SK-N-SH (cell line): ENCODE measurements around the gene ARHGEF39. TPM values are rescaled to one million over a fixed set of nuclear protein-coding genes. Genes with fewer than 3 reads are reported as not detected.

ENCODE experiments used
- CTCF ChIA-PET: fragments of 300-600, 350-600 bp; formaldehyde crosslinking; extraction: SDS; loops from one replicate; lab custom pipeline; 2021; lab: Yijun Ruan, JAX
- POLR2A ChIA-PET: fragments of 350-600 bp; sonication (Branson Sonifier 250); formaldehyde crosslinking; extraction: SDS; loops from one replicate; lab custom pipeline; 2020; ENCODE audit warnings: antibody characterized with exemption, inconsistent platforms; lab: Yijun Ruan, JAX
- DNase-seq: peaks from one replicate; pipeline ENCODE4 v3.0.0; 2012
- H2AFZ ChIP-seq: fragments of 200-600 bp; sonication (generic); 2 replicates; pipeline ENCODE4 v1.8.1; 2016; ENCODE audit warnings: antibody characterized with exemption, mild to moderate bottlenecking, low read depth
- H3F3A ChIP-seq: fragments of 200-600 bp; sonication (generic); replicated peaks from 2 replicates; pipeline ENCODE3; 2016; ENCODE audit warnings: antibody characterized with exemption, mild to moderate bottlenecking; ENCODE audit not compliant: insufficient read depth
- H3K27ac ChIP-seq, 2 experiments: fragments of 200-500 bp in 1 of 2; fragments of 200-600 bp in 1 of 2; sonication (Bioruptor generic) in 1 of 2; sonication (generic), shearing (Covaris generic) in 1 of 2; 2 replicates each; pipeline versions ENCODE4 v1.5.1 to v1.6.1; 2014 to 2016; ENCODE audit warnings: low read depth in 2 of 2, inconsistent platforms in 1 of 2, low read length in 1 of 2, mild to moderate bottlenecking in 1 of 2, mixed read lengths in 1 of 2
- H3K27me3 ChIP-seq: fragments of 200-600 bp; sonication (generic), shearing (Covaris generic); 2 replicates; pipeline ENCODE4 v1.6.1; 2016; ENCODE audit warnings: mixed run types; ENCODE audit not compliant: insufficient read depth
- H3K36me3 ChIP-seq, 2 experiments: fragments of 200-500 bp in 1 of 2; fragments of 200-600 bp in 1 of 2; sonication (Bioruptor generic) in 1 of 2; sonication (generic) in 1 of 2; replicated peaks in 1 of 2; 2 replicates each; pipeline versions ENCODE3 to v1.5.1; 2014 to 2016; ENCODE audit warnings: low read length in 1 of 2, mild to moderate bottlenecking in 1 of 2; ENCODE audit not compliant: insufficient read depth in 2 of 2, control insufficient read depth in 1 of 2
- H3K4me1 ChIP-seq, 2 experiments: fragments of 200-500 bp in 1 of 2; fragments of 200-600 bp in 1 of 2; sonication (Bioruptor generic) in 1 of 2; sonication (generic), shearing (Covaris generic) in 1 of 2; 2 replicates each; pipeline versions ENCODE4 v1.5.1 to v1.6.1; 2014 to 2016; ENCODE audit warnings: low read depth in 1 of 2, low read length in 1 of 2, mixed run types in 1 of 2; ENCODE audit not compliant: insufficient read depth in 2 of 2, control insufficient read depth in 1 of 2
- H3K4me2 ChIP-seq: fragments of 200-600 bp; sonication (generic), shearing (Covaris generic); 2 replicates; pipeline ENCODE4 v1.6.1; 2017; ENCODE audit warnings: mixed run types
- H3K4me3 ChIP-seq, 2 experiments: fragments of 200-500 bp in 1 of 2; fragments of 200-600 bp in 1 of 2; sonication (Bioruptor generic) in 1 of 2; sonication (generic), shearing (Covaris generic) in 1 of 2; 2 replicates each; pipeline versions ENCODE4 v1.5.1 to v1.8.1; 2014 to 2016; ENCODE audit warnings: low read depth in 2 of 2, inconsistent platforms in 1 of 2, low read length in 1 of 2, mild to moderate bottlenecking in 1 of 2, mixed read lengths in 1 of 2, moderate library complexity in 1 of 2
- H3K79me2 ChIP-seq: fragments of 200-600 bp; sonication (generic); 2 replicates; pipeline ENCODE4 v1.8.1; 2017; ENCODE audit warnings: mild to moderate bottlenecking; ENCODE audit not compliant: insufficient read depth
- H3K9ac ChIP-seq: fragments of 200-600 bp; sonication (generic); 2 replicates; pipeline ENCODE4 v1.6.1; 2017; ENCODE audit warnings: mixed run types
- H3K9me2 ChIP-seq: fragments of 200-600 bp; sonication (generic); 2 replicates; pipeline ENCODE4 v1.6.1; 2017; ENCODE audit warnings: mixed run types
- H3K9me3 ChIP-seq: fragments of 200-600 bp; sonication (generic); 2 replicates; pipeline ENCODE4 v1.6.1; 2017; ENCODE audit warnings: mixed run types, mild to moderate bottlenecking, moderate library complexity
- H4K20me1 ChIP-seq: fragments of 200-600 bp; sonication (generic); 2 replicates; pipeline ENCODE4 v1.6.1; 2017; ENCODE audit warnings: mild to moderate bottlenecking, mixed run types; ENCODE audit not compliant: insufficient read depth
- CHD2 ChIP-seq: fragments of 150-350 bp; IDR thresholded peaks from 2 replicates; pipeline ENCODE4 v1.6.1; 2018; ENCODE audit warnings: low read length; ENCODE audit not compliant: partially characterized antibody
- FOXM1 ChIP-seq: IDR thresholded peaks from 2 replicates; pipeline ENCODE4 v1.4.0; 2012; ENCODE audit warnings: low read depth, mild to moderate bottlenecking
- MAX ChIP-seq: IDR thresholded peaks from 2 replicates; pipeline ENCODE4 v1.4.0; 2012; ENCODE audit warnings: low read depth
- MEF2A ChIP-seq: IDR thresholded peaks from 2 replicates; pipeline ENCODE4 v1.4.0; 2012; ENCODE audit warnings: low read depth, borderline replicate concordance
- MXI1 ChIP-seq: IDR thresholded peaks from 2 replicates; pipeline ENCODE4 v1.6.1; 2012; ENCODE audit warnings: mild to moderate bottlenecking, low read depth, low read length, improper control_type of control experiment
- NRF1 ChIP-seq: IDR thresholded peaks from 2 replicates; pipeline ENCODE4 v1.6.1; 2012; ENCODE audit warnings: low read depth, mild to moderate bottlenecking, low read length
- POLR2AphosphoS5 ChIP-seq: IDR thresholded peaks from 2 replicates; pipeline ENCODE4 v1.6.1; 2012; ENCODE audit warnings: low read depth, low read length
- RCOR1 ChIP-seq: fragments of 150-350 bp; IDR thresholded peaks from 2 replicates; pipeline ENCODE4 v1.6.1; 2017; ENCODE audit warnings: antibody characterized with exemption, low read length
- RFX5 ChIP-seq: IDR thresholded peaks from 2 replicates; pipeline ENCODE4 v1.6.1; 2012; ENCODE audit warnings: mild to moderate bottlenecking, improper control_type of control experiment, low read length
- TAF1 ChIP-seq: IDR thresholded peaks from 2 replicates; pipeline ENCODE4 v1.6.1; 2012; ENCODE audit warnings: low read depth, mild to moderate bottlenecking, low read length, moderate library complexity, borderline replicate concordance
- TCF12 ChIP-seq: IDR thresholded peaks from 2 replicates; pipeline ENCODE4 v1.4.0; 2012
- USF1 ChIP-seq: IDR thresholded peaks from 2 replicates; pipeline ENCODE4 v1.4.0; 2012; ENCODE audit warnings: low read depth, borderline replicate concordance
- ZBTB33 ChIP-seq: IDR thresholded peaks from 2 replicates; pipeline ENCODE4 v1.4.0; 2012; ENCODE audit warnings: low read depth, borderline replicate concordance
- WGBS: methylation state at CpG from one replicate; pipeline ENCODE4 v1.1.6; 2017; ENCODE audit warnings: low lambda C conversion rate; 5-methylcytosine and 5-hydroxymethylcytosine counted together
- polyA plus RNA-seq, 3 experiments: library from polyadenylated mRNA; depleted of rRNA; stranded (reverse); fragments of >200 nt; gene quantifications; 2 replicates each; pipeline ENCODE4 v1.2.3, GENCODE V29; 2012

Gene ARHGEF39
- polyA plus RNA-seq, 1 of the 3 experiments (the other 2 are of a cell fraction), result 4.9 TPM

DNA sequence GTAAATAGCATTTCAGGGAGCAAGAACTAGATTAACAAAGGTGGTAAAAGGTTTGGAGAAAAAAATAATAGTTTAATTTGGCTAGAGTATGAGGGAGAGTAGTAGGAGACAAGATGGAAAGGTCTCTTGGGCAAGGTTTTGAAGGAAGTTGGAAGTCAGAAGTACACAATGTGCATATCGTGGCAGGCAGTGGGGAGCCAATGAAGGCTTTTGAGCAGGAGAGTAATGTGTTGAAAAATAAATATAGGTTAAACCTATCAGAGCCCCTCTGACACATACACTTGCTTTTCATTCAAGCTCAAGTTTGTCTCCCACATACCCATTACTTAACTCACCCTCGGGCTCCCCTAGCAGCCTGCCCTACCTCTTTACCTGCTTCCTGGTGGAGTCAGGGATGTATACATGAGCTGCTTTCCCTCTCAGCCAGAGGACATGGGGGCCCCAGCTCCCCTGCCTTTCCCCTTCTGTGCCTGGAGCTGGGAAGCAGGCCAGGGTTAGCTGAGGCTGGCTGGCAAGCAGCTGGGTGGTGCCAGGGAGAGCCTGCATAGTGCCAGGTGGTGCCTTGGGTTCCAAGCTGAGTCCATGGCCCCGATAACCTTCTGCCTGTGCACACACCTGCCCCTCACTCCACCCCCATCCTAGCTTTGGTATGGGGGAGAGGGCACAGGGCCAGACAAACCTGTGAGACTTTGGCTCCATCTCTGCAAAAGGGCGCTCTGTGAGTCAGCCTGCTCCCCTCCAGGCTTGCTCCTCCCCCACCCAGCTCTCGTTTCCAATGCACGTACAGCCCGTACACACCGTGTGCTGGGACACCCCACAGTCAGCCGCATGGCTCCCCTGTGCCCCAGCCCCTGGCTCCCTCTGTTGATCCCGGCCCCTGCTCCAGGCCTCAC is 8.4 kb upstream of the ARHGEF39 start, which contains the start of gene CA9:
Gene CA9 (plus strand): TSS at position 797 of the 893 bp plus-strand sequence. CDS start 32 bp downstream, at position 829.
- no peak for DNase-seq
- Histone ChIP-seq H3K27ac (no peak within 1 kb of the TSS), H3K36me3 (no peaks in the 10 kb centered on the region), H3K9ac (no peak within 1 kb of the TSS), H3K4me2 (0 out of 2 replicates have a peak within 1 kb of the TSS, but pooled peaks have one; percentile 32), H4K20me1 (no peaks in the 10 kb centered on the region), H3K9me2 (no peaks in the 10 kb centered on the region), H3F3A (peaks cover 8% of the 10 kb centered on the region), H3K4me3 (no peak within 1 kb of the TSS), H3K27me3 (no peaks in the 10 kb centered on the region), H3K4me1 (peaks cover 0 to 13% of the 10 kb centered on the region in 2 experiments; a peak in 1 of 4 replicates), H3K79me2 (no peaks in the 10 kb centered on the region), H3K9me3 (no peaks in the 10 kb centered on the region), H2AFZ (no peak within 1 kb of the TSS)
- CTCF ChIA-PET, result interaction anchor here (1.0 to 3.2 kb wide), 4 partner anchors 8 to 55 kb away, joined by 5 to 23 read pairs (median 14); partner anchors contain the start of genes ARHGEF39, CCDC107 and RMRP
- POLR2A ChIA-PET, result interaction anchor here (0.7 kb wide), 1 partner anchor 18 kb away, joined by 4 read pairs; no protein-coding TSS in a partner anchor
- TF ChIP-seq TCF12 (peak; percentile 12; the same call in 1 of the 2 replicates), RFX5 (no peak)
- WGBS, result 89% methylated on average over 5 of the region's 10 CpGs

GRCh38 chr9:35669331-35670145 is 4.5 kb upstream of the ARHGEF39 start:
- Histone ChIP-seq H3F3A (peaks cover 4% of the 10 kb centered on the region), H3K9ac (no peak overlapping the region), H3K9me2 (no peaks in the 10 kb centered on the region), H4K20me1 (no peaks in the 10 kb centered on the region), H3K79me2 (peaks cover 5% of the 10 kb centered on the region; the same call in 1 of the 2 replicates), H3K36me3 (no peaks in the 10 kb centered on the region), H3K4me2 (no peak overlapping the region), H3K4me1 (peaks cover 0 to 9% of the 10 kb centered on the region in 2 experiments; a peak in 1 of 4 replicates), H3K4me3 (no peak overlapping the region), H2AFZ (0 out of 2 replicates have a peak overlapping the region, but pooled peaks have one; percentile 30), H3K9me3 (no peaks in the 10 kb centered on the region), H3K27me3 (no peaks in the 10 kb centered on the region), H3K27ac (peak overlapping the region in 1 of 2 experiments; percentile 48; a peak in 1 of 4 replicates)
- 48% methylated on average over 6 of the region's 6 CpGs for WGBS
- CTCF ChIA-PET, result interaction anchor here (0.7 to 3.2 kb wide), 4 partner anchors 12 to 67 kb away, joined by 3 to 14 read pairs (median 6); partner anchors contain the start of genes CCDC107 and RMRP
- no peak for DNase-seq
- no peak for TF ChIP-seq TCF12
- POLR2A ChIA-PET, result no interaction called here

GRCh38 chr9:35667939-35668338 is 2.9 kb upstream of the ARHGEF39 start:
- no peak overlapping the region for H3K4me3 ChIP-seq
- H2AFZ ChIP-seq, result no peak overlapping the region
- no peak overlapping the region for H3K27ac ChIP-seq
- H3K9me2 ChIP-seq, result no peaks in the 10 kb centered on the region
- peaks cover 9% of the 10 kb centered on the region for H3F3A ChIP-seq
- no peaks in the 10 kb centered on the region for H3K9me3 ChIP-seq
- WGBS, result 92% methylated on average over 3 of the region's 3 CpGs
- CTCF ChIA-PET, result interaction anchor here (1.2 kb wide), 1 partner anchor 9 kb away, joined by 3 read pairs; no protein-coding TSS in a partner anchor
- H3K36me3 ChIP-seq, result no peaks in the 10 kb centered on the region
- no peaks in the 10 kb centered on the region for H3K27me3 ChIP-seq
- H4K20me1 ChIP-seq, result no peaks in the 10 kb centered on the region
- peaks cover 14% of the 10 kb centered on the region; the same call in 1 of the 2 replicates for H3K79me2 ChIP-seq
- POLR2A ChIA-PET, result no interaction called here
- peaks cover 0 to 12% of the 10 kb centered on the region in 2 experiments; a peak in 1 of 4 replicates for H3K4me1 ChIP-seq
- no peak for DNase-seq
- no peak overlapping the region for H3K9ac ChIP-seq
- H3K4me2 ChIP-seq, result no peak overlapping the region
- TF ChIP-seq CHD2 (no peak), MXI1 (no peak), TAF1 (no peak), FOXM1 (no peak), MAX (no peak), RCOR1 (no peak), MEF2A (no peak), USF1 (no peak), NRF1 (no peak), POLR2AphosphoS5 (no peak), ZBTB33 (no peak), TCF12 (no peak)
